NCI-H2029 (cell line): ENCODE results near the gene C16orf86.

Experiments used
- DNase-seq: peaks from one replicate; lab custom pipeline; 2025; lab: John Stamatoyannopoulos, UW

Gene C16orf86

GRCh38 chr16:67694611-67695010 is 28.0 kb downstream of the C16orf86 start:
- DNase-seq, result no peak

DNA sequence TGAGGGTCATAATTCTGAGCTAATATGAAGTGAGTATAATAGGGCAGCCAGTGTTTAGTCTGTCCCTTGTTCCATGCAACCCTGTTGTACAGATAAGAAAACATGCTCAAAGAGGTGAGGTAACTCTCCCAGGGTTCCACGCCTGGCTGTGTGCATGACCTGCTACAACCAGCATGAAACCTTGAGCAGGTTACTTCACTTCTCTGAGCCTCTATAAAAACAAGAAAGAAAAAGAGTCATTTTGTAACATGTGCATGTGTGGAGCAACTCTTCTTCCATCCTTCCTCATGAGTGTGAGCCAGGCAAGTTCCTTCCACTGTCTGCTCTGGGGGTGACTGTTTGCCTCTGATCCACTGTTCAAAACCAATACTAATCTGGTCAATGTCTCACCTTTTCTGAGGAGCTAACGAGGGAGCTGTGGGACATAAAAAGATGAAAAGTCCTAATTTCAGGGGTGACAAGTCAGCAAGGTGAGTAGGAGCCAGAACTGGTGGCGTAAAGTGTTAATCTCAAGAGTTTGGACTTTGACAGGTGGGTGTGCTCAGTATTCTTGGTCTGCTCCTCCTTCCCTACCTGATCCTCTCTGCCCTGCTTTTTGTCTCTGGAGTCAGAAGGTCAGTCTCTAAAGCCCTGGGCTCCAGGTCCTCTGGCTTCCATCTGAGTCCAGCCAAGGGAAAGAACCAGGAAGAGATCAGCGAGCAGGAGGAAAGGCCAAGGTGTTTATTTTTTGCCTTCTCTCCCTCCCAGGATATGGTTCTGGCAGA is 31.0 kb downstream of the C16orf86 start:
- no peak for DNase-seq

- DNase-seq, result no peak
These were observed 32.7 kb downstream of the C16orf86 start for GRCh38 chr16:67699265-67699664.

DNA sequence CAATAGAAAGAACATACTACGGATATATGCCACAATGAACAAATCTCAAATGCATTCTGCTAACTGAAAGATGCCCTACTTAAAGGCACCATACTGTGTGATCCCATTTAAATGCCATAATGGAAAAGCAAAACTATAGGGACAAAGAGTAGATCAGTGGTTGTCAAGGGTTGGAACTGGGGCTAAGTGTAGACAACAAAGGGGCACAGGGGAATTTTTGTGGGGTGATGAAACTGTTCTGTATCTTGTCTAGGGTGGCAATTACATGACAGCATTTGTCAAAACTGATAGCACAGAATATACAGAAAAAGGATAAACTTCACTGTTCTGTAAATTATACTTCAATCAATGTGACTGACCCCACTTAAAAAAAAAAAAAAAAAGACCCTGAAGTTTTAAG is 34.8 kb downstream of the C16orf86 start:
- DNase-seq, result no peak

GRCh38 chr16:67702130-67702529 is 35.5 kb downstream of the C16orf86 start:
- no peak for DNase-seq

GRCh38 chr16:67703626-67704025 is 37.0 kb downstream of the C16orf86 start:
- no peak for DNase-seq

DNA sequence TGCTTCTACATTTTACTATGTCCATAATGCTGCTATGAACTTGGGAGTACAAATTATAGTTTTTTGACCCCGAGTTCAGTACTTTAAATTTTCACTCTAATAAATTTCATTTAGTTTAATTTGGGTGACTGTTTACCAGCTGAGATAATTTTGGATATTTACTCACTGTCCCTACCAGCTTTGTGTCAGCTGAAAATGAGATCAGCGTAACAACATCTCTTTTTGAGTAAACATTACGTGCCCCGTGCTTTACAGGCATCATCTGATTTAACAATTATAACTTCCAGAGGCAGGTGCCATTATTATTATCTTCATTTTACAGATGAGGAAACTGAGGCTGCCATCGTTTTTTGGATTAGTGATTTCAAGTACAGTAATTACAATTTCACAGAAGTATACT is 37.5 kb downstream of the C16orf86 start:
- no peak for DNase-seq

GRCh38 chr16:67707210-67707609 is 40.6 kb downstream of the C16orf86 start:
- DNase-seq, result no peak

DNA sequence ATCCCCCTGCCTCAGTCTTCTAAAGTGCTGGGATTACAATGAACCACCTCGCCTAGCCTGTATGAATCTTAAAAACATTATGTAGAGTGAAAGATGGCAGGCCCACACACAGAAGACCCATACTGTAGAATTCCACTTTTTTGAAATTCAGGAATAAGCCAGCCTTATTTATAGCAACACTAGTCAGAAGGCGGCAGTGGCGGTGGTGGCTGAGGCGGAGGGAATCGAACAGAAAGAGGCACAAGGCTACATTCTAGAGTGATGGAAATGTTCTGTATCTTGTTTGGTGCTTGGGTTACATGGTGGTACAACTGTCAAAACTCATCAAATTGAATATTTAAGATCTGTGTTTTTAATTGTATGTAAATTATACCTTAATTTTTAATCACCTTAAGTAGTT is 41.2 kb downstream of the C16orf86 start:
- DNase-seq, result no peak

DNA sequence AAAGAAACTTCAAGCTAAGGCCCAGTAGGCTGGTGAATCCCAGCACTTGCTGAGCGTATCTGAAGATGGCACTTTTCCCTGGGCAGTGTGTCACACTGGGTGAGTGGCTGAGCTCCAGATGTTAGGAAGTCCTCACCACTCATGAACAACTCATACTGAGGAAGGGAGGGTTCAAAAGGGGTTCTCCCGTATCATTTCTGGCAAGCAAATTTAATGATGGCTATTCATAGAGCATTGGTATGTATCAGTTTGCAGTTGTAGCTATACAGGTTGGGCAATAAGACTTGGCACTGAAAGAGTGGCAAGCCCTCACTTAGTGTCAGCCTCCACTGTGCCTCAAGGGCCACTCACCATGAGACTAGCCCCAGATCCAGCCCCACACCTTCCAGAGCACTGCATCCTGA is 41.8 kb downstream of the C16orf86 start:
- no peak for DNase-seq

GRCh38 chr16:67709050-67709449 is 42.4 kb downstream of the C16orf86 start:
- DNase-seq, result no peak

GRCh38 chr16:67710607-67711006 is 44.0 kb downstream of the C16orf86 start:
- DNase-seq, result no peak

- DNase-seq, result no peak
These were observed 47.1 kb downstream of the C16orf86 start for GRCh38 chr16:67713647-67714273.

DNA sequence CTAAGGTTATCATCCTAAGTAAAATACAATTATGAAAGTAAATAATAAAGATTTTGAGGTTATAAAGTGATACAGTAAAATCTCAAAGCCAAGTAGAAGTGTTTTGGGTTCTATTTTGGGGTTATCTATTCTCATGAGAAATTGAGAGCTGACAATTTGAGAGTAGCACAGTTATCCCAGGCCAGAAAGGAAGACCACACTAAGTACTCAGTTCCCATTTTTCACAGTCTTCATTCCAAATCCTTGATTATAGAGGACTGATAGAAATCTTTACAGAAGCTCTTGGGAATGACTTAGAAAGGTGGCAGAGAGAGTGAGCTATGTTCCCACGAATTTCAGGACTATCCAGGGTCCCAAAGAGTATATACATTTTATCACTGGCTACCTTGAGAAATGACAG is 47.9 kb downstream of the C16orf86 start:
- no peak for DNase-seq

- no peak for DNase-seq
These were observed 49.5 kb downstream of the C16orf86 start for GRCh38 chr16:67716097-67716496.
